ENCODE results near the gene KRT16.
"Not testable (repeated sequence)": the region's sequence is repeated elsewhere in the genome, so short reads cannot be mapped to it uniquely, and the experiment has no call there.

KRT16 gene

GRCh38 chr17:41612376-41613160 lies at the start of gene KRT16:
Gene KRT16, minus strand, starts transcription at chr17:41612767. Its CDS starts 79 bp downstream, at chr17:41612688.
- H3K9me3 ChIP-seq (ENCODE audit: control insufficient read depth in 2 of 2, low read length in 2 of 2); H3K27me3 ChIP-seq (ENCODE audit: control insufficient read depth in 2 of 2, insufficient read depth in 2 of 2, low read length in 2 of 2); H3K9ac ChIP-seq (ENCODE audit: low read depth in 1 of 2, low read length in 2 of 2); H3K4me3 ChIP-seq (ENCODE audit: low read length in 2 of 2); H3K4me1 ChIP-seq (ENCODE audit: control insufficient read depth in 2 of 2, insufficient read depth in 2 of 2, low read length in 2 of 2); H3K36me3 ChIP-seq (ENCODE audit: control insufficient read depth in 2 of 2, insufficient read depth in 2 of 2, low read length in 2 of 2); H3K27ac ChIP-seq (ENCODE audit: low read depth in 2 of 2, low read length in 2 of 2): not testable (repeated sequence)

GRCh38 chr17:41660221-41660711 lies 47.7 kb upstream of the KRT16 start:
- Histone ChIP-seq H3K27me3 (ENCODE audit: control insufficient read depth in 2 of 2, insufficient read depth in 2 of 2, low read length in 2 of 2) (no peaks in the 10 kb centered on the region), H3K4me1 (ENCODE audit: control insufficient read depth in 2 of 2, insufficient read depth in 2 of 2, low read length in 2 of 2) (peaks cover 37% of the 10 kb centered on the region in 2 donors), H3K9ac (ENCODE audit: low read depth in 1 of 2, low read length in 2 of 2) (no peak overlapping the region), H3K27ac (ENCODE audit: low read depth in 2 of 2, low read length in 2 of 2) (no peak overlapping the region), H3K9me3 (ENCODE audit: control insufficient read depth in 2 of 2, low read length in 2 of 2) (no peaks in the 10 kb centered on the region), H3K4me3 (ENCODE audit: low read length in 2 of 2) (no peak overlapping the region), H3K36me3 (ENCODE audit: control insufficient read depth in 2 of 2, insufficient read depth in 2 of 2, low read length in 2 of 2) (no peaks in the 10 kb centered on the region)

DNA sequence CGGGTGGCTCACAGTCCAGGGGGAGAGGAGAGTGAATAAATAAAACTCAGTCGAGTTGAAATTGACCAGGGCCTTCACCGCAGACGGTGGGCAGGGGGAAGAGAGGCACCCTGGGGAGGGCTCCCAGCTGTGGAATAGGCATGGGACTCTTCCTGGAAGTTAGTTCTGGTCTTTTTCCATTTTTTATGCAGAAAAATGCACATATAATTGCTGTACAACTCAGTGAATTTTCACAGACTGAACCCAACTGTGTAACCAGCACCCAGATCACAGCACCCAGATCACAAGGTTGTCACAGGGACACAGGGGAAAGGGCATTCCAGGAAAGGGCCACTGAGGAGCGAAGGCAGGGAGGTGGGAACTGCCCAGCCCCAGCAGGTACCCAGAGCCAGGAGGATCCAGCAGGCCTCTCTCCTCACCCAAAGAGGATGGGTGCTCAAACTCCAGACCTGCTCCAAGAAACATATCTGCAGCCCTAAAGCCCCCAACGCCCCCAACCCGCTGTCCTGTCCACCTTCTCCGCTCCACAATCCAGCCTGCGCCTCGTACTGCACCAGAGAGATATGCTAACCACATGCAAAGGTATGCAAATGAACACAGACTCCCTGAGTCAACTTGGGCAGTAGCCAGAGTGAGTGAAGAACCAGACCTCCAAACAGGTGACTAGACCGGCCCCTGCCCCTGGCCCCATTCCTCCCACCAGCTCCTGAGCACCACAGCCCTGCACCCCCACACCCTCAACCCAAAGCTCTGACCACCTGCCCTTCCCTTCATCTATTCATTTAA lies 47.1 kb upstream of the KRT16 start:
- peak overlapping the region in 1 of 2 donors; percentile 92 for H3K9ac ChIP-seq (ENCODE audit: low read depth in 1 of 2, low read length in 2 of 2)
- H3K27me3 ChIP-seq (ENCODE audit: control insufficient read depth in 2 of 2, insufficient read depth in 2 of 2, low read length in 2 of 2) = no peaks in the 10 kb centered on the region
- no peaks in the 10 kb centered on the region for H3K36me3 ChIP-seq (ENCODE audit: control insufficient read depth in 2 of 2, insufficient read depth in 2 of 2, low read length in 2 of 2)
- no peak overlapping the region for H3K27ac ChIP-seq (ENCODE audit: low read depth in 2 of 2, low read length in 2 of 2)
- no peaks in the 10 kb centered on the region for H3K9me3 ChIP-seq (ENCODE audit: control insufficient read depth in 2 of 2, low read length in 2 of 2)
- H3K4me1 ChIP-seq (ENCODE audit: control insufficient read depth in 2 of 2, insufficient read depth in 2 of 2, low read length in 2 of 2) = peaks cover 43 to 44% of the 10 kb centered on the region in 2 donors
- no peak overlapping the region for H3K4me3 ChIP-seq (ENCODE audit: low read length in 2 of 2)

- Histone ChIP-seq H3K4me3 (ENCODE audit: low read length in 2 of 2) (no peak overlapping the region), H3K27ac (ENCODE audit: low read depth in 2 of 2, low read length in 2 of 2) (no peak overlapping the region), H3K4me1 (ENCODE audit: control insufficient read depth in 2 of 2, insufficient read depth in 2 of 2, low read length in 2 of 2) (peaks cover 48 to 49% of the 10 kb centered on the region in 2 donors), H3K36me3 (ENCODE audit: control insufficient read depth in 2 of 2, insufficient read depth in 2 of 2, low read length in 2 of 2) (no peaks in the 10 kb centered on the region), H3K9me3 (ENCODE audit: control insufficient read depth in 2 of 2, low read length in 2 of 2) (no peaks in the 10 kb centered on the region), H3K9ac (ENCODE audit: low read depth in 1 of 2, low read length in 2 of 2) (peak overlapping the region in 1 of 2 donors; percentile 92), H3K27me3 (ENCODE audit: control insufficient read depth in 2 of 2, insufficient read depth in 2 of 2, low read length in 2 of 2) (no peaks in the 10 kb centered on the region)
Measured at GRCh38 chr17:41658846-41659245, 46.3 kb upstream of the KRT16 start.

GRCh38 chr17:41657936-41658335 lies 45.4 kb upstream of the KRT16 start:
- no peak overlapping the region for H3K4me3 ChIP-seq (ENCODE audit: low read length in 2 of 2)
- no peaks in the 10 kb centered on the region for H3K36me3 ChIP-seq (ENCODE audit: control insufficient read depth in 2 of 2, insufficient read depth in 2 of 2, low read length in 2 of 2)
- H3K4me1 ChIP-seq (ENCODE audit: control insufficient read depth in 2 of 2, insufficient read depth in 2 of 2, low read length in 2 of 2) = peaks cover 54 to 58% of the 10 kb centered on the region in 2 donors
- H3K9me3 ChIP-seq (ENCODE audit: control insufficient read depth in 2 of 2, low read length in 2 of 2) = no peaks in the 10 kb centered on the region
- peak overlapping the region in 1 of 2 donors; percentile 92 for H3K9ac ChIP-seq (ENCODE audit: low read depth in 1 of 2, low read length in 2 of 2)
- H3K27ac ChIP-seq (ENCODE audit: low read depth in 2 of 2, low read length in 2 of 2) = peak overlapping the region; percentile 98 to 99
- no peaks in the 10 kb centered on the region for H3K27me3 ChIP-seq (ENCODE audit: control insufficient read depth in 2 of 2, insufficient read depth in 2 of 2, low read length in 2 of 2)

DNA sequence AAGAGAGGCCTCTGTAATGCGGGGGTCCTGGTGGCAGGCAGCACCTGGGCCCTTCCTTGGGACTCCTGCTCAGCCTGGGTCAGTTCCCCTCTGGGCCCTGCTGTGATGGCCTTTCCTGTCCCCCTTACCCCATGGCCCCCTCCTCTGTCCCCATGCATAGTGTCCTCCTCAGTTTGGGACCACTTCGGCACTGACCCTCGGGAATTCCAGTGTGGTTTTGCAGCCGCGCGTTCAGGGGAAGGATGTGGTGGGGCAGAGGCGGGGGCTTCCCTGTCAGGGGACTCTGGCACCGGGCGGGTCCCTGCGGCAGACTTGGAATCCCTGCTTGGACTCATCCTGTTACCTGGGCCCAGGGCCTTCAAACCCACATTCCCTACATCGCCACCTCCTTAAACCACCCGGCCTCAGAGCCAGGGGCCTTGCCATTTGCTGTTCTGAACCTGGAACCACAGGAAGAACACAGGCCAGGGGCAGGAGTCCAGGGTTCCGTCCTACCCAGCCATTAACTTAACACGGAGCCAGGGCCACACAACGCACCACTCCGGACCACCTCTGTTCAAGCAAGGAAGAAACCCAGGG lies 44.7 kb upstream of the KRT16 start:
- no peak overlapping the region for H3K4me3 ChIP-seq (ENCODE audit: low read length in 2 of 2)
- no peaks in the 10 kb centered on the region for H3K36me3 ChIP-seq (ENCODE audit: control insufficient read depth in 2 of 2, insufficient read depth in 2 of 2, low read length in 2 of 2)
- H3K27ac ChIP-seq (ENCODE audit: low read depth in 2 of 2, low read length in 2 of 2) = peak overlapping the region; percentile 98 to 99
- peak overlapping the region in 1 of 2 donors; percentile 92 for H3K9ac ChIP-seq (ENCODE audit: low read depth in 1 of 2, low read length in 2 of 2)
- no peaks in the 10 kb centered on the region for H3K27me3 ChIP-seq (ENCODE audit: control insufficient read depth in 2 of 2, insufficient read depth in 2 of 2, low read length in 2 of 2)
- peaks cover 61% of the 10 kb centered on the region in 2 donors for H3K4me1 ChIP-seq (ENCODE audit: control insufficient read depth in 2 of 2, insufficient read depth in 2 of 2, low read length in 2 of 2)
- no peaks in the 10 kb centered on the region for H3K9me3 ChIP-seq (ENCODE audit: control insufficient read depth in 2 of 2, low read length in 2 of 2)

DNA sequence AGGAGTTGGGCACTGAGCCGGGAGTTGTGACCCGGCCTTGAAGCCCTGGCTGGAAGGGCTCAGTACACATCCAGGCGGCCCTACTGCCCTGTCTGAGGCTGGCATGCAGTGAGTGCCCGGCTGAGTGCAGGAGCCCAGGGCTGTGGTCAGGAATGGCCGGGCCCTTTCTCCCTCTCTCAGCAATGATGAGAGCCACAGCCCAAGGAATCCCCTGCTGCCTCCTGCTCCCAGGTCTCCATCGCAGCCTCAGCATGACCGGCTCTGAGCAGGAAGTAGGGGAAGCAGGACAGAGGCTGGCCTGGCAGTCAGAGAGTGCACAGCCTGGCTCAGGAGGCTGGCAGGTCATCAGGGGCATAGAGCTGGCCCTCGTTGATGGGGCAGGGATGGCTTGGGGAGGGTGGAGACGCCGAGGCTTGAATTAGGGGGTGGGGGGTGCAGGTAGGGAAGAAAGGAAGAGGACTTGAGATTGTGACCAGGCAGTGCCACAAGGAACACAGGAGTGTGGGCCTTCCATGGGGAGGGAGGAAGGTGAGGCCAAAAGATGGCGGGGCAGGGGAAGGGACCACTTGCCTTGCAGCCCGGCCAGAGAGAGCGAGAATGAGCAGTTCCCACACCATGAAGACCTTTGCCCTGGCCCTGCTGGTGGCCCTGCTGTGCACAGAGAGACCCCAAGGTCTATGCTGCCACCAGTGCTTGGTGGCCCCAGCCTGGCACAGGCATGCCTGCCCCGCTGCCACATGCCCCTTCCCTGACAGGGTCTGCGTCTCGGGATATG lies 43.9 kb upstream of the KRT16 start:
- no peak overlapping the region for H3K4me3 ChIP-seq (ENCODE audit: low read length in 2 of 2)
- no peaks in the 10 kb centered on the region for H3K27me3 ChIP-seq (ENCODE audit: control insufficient read depth in 2 of 2, insufficient read depth in 2 of 2, low read length in 2 of 2)
- no peaks in the 10 kb centered on the region for H3K9me3 ChIP-seq (ENCODE audit: control insufficient read depth in 2 of 2, low read length in 2 of 2)
- peaks cover 68% of the 10 kb centered on the region in 2 donors for H3K4me1 ChIP-seq (ENCODE audit: control insufficient read depth in 2 of 2, insufficient read depth in 2 of 2, low read length in 2 of 2)
- H3K27ac ChIP-seq (ENCODE audit: low read depth in 2 of 2, low read length in 2 of 2) = peak overlapping the region; percentile 98 to 99
- H3K36me3 ChIP-seq (ENCODE audit: control insufficient read depth in 2 of 2, insufficient read depth in 2 of 2, low read length in 2 of 2) = no peaks in the 10 kb centered on the region
- peak overlapping the region; percentile 68 to 92 for H3K9ac ChIP-seq (ENCODE audit: low read depth in 1 of 2, low read length in 2 of 2)

DNA sequence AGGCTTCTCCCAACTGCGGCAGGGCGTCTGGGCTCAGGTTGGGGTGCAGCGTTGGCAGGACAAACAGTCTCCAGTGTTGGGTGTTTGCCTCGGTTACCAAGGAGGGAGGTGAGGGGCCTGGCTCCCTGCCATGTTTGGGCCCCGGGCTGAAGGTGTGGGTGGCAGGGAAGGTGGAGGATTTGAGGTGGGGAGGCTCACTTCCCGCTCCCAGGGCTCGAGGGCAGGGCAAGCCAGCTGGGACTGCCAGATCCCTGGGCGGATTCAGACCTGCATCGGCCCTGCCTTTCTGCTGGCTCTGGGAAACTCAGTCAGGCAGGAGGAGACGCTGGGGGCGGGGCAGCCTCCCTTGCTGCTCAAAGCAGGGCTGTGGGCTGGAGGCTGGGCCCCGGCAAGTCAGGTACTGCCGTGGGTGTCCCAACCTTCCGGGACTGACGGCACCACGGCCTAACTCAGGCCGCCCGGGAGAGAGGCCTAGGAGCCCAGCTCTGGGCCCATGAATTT lies 43.1 kb upstream of the KRT16 start:
- Histone ChIP-seq H3K36me3 (ENCODE audit: control insufficient read depth in 2 of 2, insufficient read depth in 2 of 2, low read length in 2 of 2) (no peaks in the 10 kb centered on the region), H3K27me3 (ENCODE audit: control insufficient read depth in 2 of 2, insufficient read depth in 2 of 2, low read length in 2 of 2) (no peaks in the 10 kb centered on the region), H3K27ac (ENCODE audit: low read depth in 2 of 2, low read length in 2 of 2) (peak overlapping the region; percentile 98 to 99), H3K9me3 (ENCODE audit: control insufficient read depth in 2 of 2, low read length in 2 of 2) (no peaks in the 10 kb centered on the region), H3K4me1 (ENCODE audit: control insufficient read depth in 2 of 2, insufficient read depth in 2 of 2, low read length in 2 of 2) (peaks cover 75 to 76% of the 10 kb centered on the region in 2 donors), H3K9ac (ENCODE audit: low read depth in 1 of 2, low read length in 2 of 2) (peak overlapping the region; percentile 80 to 92), H3K4me3 (ENCODE audit: low read length in 2 of 2) (peak overlapping the region in 1 of 2 donors; percentile 31)

Measured in mucosa of rectum (tissue), 2 donors.